ENCODE measurements around the gene ZC3H12D. TPM values are rescaled to one million over a fixed set of nuclear protein-coding genes. Genes with fewer than 3 reads are reported as not detected.

Gene ZC3H12D
- total and polyA plus RNA-seq, 2 experiments from 2014 or later: 0.07 TPM; not detected in 1

DNA sequence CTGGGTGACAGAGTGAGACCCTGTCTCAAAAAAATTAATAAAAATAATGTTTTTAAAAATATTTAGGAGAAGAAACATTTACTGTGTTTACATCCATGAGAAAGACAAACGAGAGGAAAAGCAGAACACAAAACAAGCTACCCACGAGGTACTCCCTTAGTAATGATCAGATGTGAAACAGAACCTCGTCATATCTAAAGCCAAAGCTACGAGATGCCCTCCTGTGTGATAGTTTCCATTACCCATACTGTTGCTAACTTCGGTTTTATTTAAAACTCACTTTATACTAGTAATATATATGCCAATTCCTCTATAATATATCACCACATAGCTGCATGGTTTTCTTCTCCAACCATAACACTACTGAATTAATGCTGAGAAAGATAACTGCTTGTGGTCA, 63.7 kb downstream of the ZC3H12D start:
- Mint-ChIP-seq H3K4me1 (peaks cover 16% of the 10 kb centered on the region), H3K4me3 (no peak overlapping the region), H3K36me3 (ENCODE audit: low read depth) (no peaks in the 10 kb centered on the region), H3K27ac (no peak overlapping the region), H3K9me3 (no peaks in the 10 kb centered on the region; the same call in 2 of the 3 replicates), H3K27me3 (ENCODE audit: insufficient read depth, low read depth, poor library complexity) (no peaks in the 10 kb centered on the region)
- TF ChIP-seq, protein P1, sequence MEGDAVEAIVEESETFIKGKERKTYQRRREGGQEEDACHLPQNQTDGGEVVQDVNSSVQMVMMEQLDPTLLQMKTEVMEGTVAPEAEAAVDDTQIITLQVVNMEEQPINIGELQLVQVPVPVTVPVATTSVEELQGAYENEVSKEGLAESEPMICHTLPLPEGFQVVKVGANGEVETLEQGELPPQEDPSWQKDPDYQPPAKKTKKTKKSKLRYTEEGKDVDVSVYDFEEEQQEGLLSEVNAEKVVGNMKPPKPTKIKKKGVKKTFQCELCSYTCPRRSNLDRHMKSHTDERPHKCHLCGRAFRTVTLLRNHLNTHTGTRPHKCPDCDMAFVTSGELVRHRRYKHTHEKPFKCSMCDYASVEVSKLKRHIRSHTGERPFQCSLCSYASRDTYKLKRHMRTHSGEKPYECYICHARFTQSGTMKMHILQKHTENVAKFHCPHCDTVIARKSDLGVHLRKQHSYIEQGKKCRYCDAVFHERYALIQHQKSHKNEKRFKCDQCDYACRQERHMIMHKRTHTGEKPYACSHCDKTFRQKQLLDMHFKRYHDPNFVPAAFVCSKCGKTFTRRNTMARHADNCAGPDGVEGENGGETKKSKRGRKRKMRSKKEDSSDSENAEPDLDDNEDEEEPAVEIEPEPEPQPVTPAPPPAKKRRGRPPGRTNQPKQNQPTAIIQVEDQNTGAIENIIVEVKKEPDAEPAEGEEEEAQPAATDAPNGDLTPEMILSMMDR (conservative IDR thresholded peaks at IDR 0.05; ENCODE audit: low read depth in 2 of 2): no peak
- TF ChIP-seq POLR2AphosphoS5 (IDR thresholded peaks at IDR 0.05; ENCODE audit: low read depth) (no peak), ZNF114 (CRISPR knock-in tag; IDR thresholded peaks at IDR 0.05) (no peak)
- Histone ChIP-seq H3K27ac (ENCODE audit: low read depth) (no peak overlapping the region), H3K4me1 (ENCODE audit: insufficient read depth) (peaks cover 9% of the 10 kb centered on the region), H3K27me3 (ENCODE audit: insufficient read depth) (no peaks in the 10 kb centered on the region), H3K4me3 (no peak overlapping the region), H3K4me2 (no peak overlapping the region), H3F3A (replicated peaks; ENCODE audit: low read depth) (no peaks in the 10 kb centered on the region), H3K36me3 (ENCODE audit: insufficient read depth) (no peaks in the 10 kb centered on the region), H2AFZ (no peak overlapping the region), H4K20me1 (replicated peaks; ENCODE audit: insufficient read depth) (no peaks in the 10 kb centered on the region), H3K79me2 (replicated peaks; ENCODE audit: insufficient read depth) (no peaks in the 10 kb centered on the region), H3K9me2 (ENCODE audit: insufficient read depth) (no peaks in the 10 kb centered on the region)
- DNase-seq (ENCODE audit: low spot score) (no peak), ATAC-seq (no peak)

DNA sequence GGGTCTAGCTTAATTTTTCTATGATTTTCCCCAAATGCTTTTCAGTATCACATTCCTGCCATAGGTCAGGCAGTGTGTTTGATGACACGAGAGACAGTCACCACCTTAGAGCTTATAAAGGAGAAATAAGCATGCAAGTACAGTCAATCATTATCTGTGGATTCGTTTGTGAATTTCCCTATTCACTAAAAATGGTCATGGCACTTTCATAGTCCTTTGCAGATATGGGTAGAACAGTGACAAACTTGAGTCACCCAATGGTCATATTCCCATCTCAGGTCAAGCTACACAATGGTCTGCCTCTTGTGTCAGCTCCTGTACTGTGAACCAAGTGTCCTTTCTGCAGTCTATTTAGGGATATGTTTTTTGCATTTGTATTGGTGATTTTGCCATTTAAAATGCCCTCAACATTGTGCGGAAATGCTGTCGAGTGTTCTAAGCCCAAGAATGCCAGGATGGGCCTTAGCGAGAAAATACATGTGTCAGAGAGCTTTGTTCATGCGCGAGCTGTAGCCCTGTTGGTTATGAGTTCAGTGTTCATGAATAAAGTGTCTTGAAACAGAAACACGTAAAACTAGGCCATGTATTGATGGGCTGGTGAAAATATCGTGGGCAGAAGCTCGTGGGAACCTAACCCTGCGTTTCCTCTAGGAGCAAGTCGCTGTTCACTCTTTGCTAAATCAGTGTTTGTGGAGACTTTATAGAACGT, 65.0 kb downstream of the ZC3H12D start:
- ATAC-seq: no peak
- H3F3A ChIP-seq (replicated peaks; ENCODE audit: low read depth): no peaks in the 10 kb centered on the region
- H3K27ac ChIP-seq (ENCODE audit: low read depth): no peak overlapping the region
- DNase-seq (ENCODE audit: low spot score): no peak
- Mint-ChIP-seq H3K4me1 (peaks cover 15% of the 10 kb centered on the region), H3K9me3 (no peaks in the 10 kb centered on the region; the same call in 2 of the 3 replicates), H3K4me3 (no peak overlapping the region), H3K27me3 (ENCODE audit: insufficient read depth, low read depth, poor library complexity) (peaks cover 2% of the 10 kb centered on the region), H3K36me3 (ENCODE audit: low read depth) (no peaks in the 10 kb centered on the region), H3K27ac (no peak overlapping the region)
- H3K36me3 ChIP-seq (ENCODE audit: insufficient read depth): no peaks in the 10 kb centered on the region
- H3K4me1 ChIP-seq (ENCODE audit: insufficient read depth): peaks cover 9% of the 10 kb centered on the region
- H3K27me3 ChIP-seq (ENCODE audit: insufficient read depth): no peaks in the 10 kb centered on the region
- no peak overlapping the region for H2AFZ ChIP-seq
- no peak overlapping the region for H3K4me3 ChIP-seq
- H4K20me1 ChIP-seq (replicated peaks; ENCODE audit: insufficient read depth): no peaks in the 10 kb centered on the region
- no peaks in the 10 kb centered on the region for H3K79me2 ChIP-seq (replicated peaks; ENCODE audit: insufficient read depth)
- no peaks in the 10 kb centered on the region for H3K9me2 ChIP-seq (ENCODE audit: insufficient read depth)
- no peak overlapping the region for H3K4me2 ChIP-seq
- TF ChIP-seq NANOG (IDR thresholded peaks at IDR 0.05; ENCODE audit: borderline replicate concordance) (no peak), STAT1 (IDR thresholded peaks at IDR 0.05; ENCODE audit: unreplicated experiment) (no peak), ZNF331 (CRISPR knock-in tag; IDR thresholded peaks at IDR 0.05; ENCODE audit: low read depth) (no peak), EZH2phosphoT487 (IDR thresholded peaks at IDR 0.05; ENCODE audit: unreplicated experiment) (no peak), EZH2 (IDR thresholded peaks at IDR 0.05; ENCODE audit: low read depth, unreplicated experiment) (no peak)
- TF ChIP-seq, protein P2, sequence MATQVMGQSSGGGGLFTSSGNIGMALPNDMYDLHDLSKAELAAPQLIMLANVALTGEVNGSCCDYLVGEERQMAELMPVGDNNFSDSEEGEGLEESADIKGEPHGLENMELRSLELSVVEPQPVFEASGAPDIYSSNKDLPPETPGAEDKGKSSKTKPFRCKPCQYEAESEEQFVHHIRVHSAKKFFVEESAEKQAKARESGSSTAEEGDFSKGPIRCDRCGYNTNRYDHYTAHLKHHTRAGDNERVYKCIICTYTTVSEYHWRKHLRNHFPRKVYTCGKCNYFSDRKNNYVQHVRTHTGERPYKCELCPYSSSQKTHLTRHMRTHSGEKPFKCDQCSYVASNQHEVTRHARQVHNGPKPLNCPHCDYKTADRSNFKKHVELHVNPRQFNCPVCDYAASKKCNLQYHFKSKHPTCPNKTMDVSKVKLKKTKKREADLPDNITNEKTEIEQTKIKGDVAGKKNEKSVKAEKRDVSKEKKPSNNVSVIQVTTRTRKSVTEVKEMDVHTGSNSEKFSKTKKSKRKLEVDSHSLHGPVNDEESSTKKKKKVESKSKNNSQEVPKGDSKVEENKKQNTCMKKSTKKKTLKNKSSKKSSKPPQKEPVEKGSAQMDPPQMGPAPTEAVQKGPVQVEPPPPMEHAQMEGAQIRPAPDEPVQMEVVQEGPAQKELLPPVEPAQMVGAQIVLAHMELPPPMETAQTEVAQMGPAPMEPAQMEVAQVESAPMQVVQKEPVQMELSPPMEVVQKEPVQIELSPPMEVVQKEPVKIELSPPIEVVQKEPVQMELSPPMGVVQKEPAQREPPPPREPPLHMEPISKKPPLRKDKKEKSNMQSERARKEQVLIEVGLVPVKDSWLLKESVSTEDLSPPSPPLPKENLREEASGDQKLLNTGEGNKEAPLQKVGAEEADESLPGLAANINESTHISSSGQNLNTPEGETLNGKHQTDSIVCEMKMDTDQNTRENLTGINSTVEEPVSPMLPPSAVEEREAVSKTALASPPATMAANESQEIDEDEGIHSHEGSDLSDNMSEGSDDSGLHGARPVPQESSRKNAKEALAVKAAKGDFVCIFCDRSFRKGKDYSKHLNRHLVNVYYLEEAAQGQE (IDR thresholded peaks at IDR 0.05; ENCODE audit: unreplicated experiment): no peak
- TF ChIP-seq, protein P1 (conservative IDR thresholded peaks at IDR 0.05; ENCODE audit: low read depth in 2 of 2): no peak
